HG03025 (cell line): Measurements from ENCODE around the gene ZIC3.

Experiments
- ATAC-seq: cut with Tn5 transposase; IDR thresholded peaks from one replicate; pipeline ENCODE4 v1.9.1; 2021; ENCODE audit warnings: mild to moderate bottlenecking, moderate library complexity; ENCODE audit not compliant: unreplicated experiment, low FRiP score

The ZIC3 gene

GRCh38 chrX:137573324-137574101 lies 7.6 kb downstream of the ZIC3 start:
- no peak for ATAC-seq

GRCh38 chrX:137574102-137574783 lies 8.3 kb downstream of the ZIC3 start:
- ATAC-seq, result no peak

GRCh38 chrX:137574784-137575293 lies 8.9 kb downstream of the ZIC3 start:
- ATAC-seq, result no peak

- no peak for ATAC-seq
These were observed 9.8 kb downstream of the ZIC3 start for GRCh38 chrX:137575596-137576255.

DNA sequence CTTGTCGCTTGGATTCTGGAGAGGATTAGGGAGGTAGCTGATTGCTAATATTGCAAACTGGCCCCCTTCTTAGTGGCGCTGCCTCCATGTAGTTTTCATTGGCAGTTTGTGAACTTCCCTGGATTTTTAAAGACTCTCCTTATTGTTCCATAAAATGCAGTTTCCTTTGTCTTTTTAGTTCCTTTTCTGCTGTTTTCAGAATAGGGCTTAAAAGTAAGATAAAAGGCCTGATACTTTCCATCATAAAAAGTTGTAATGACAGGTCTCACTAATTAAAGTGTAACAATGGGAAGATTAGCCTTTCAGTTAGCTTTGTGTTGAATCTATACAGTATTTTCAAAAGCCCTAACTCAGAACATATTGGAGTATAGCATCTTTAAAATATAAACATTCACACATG lies 21.2 kb downstream of the ZIC3 start:
- no peak for ATAC-seq

- ATAC-seq, result no peak
These were observed 34.8 kb downstream of the ZIC3 start for GRCh38 chrX:137600769-137601168.
